Glutamatergic neuron (in vitro differentiated cells): ENCODE data around the gene CARM1. TPM values are rescaled to one million over a fixed set of nuclear protein-coding genes. Genes with fewer than 3 reads are reported as not detected.
A peak's percentile ranks its signal among the peaks of the same experiment; 100 is the strongest.

ENCODE experiments used
- DNase-seq: peaks from one replicate; pipeline ENCODE4 v3.0.0; 2022
- H3K27ac Mint-ChIP-seq: one replicate; pipeline ENCODE4 v1.8.0; 2020; ENCODE audit warnings: mild to moderate bottlenecking, mixed read lengths, inconsistent platforms; ENCODE audit not compliant: unreplicated experiment
- H3K27me3 Mint-ChIP-seq: one replicate; pipeline ENCODE4 v1.8.0; 2020; ENCODE audit warnings: mild to moderate bottlenecking, moderate library complexity, mixed read lengths, inconsistent platforms; ENCODE audit not compliant: unreplicated experiment
- H3K36me3 Mint-ChIP-seq: one replicate; pipeline ENCODE4 v1.8.0; 2020; ENCODE audit warnings: mild to moderate bottlenecking, mixed read lengths, inconsistent platforms; ENCODE audit not compliant: unreplicated experiment
- H3K4me1 Mint-ChIP-seq: one replicate; pipeline ENCODE4 v1.8.0; 2020; ENCODE audit warnings: mild to moderate bottlenecking, low read depth, mixed read lengths, inconsistent platforms; ENCODE audit not compliant: unreplicated experiment
- H3K4me3 Mint-ChIP-seq: one replicate; pipeline ENCODE4 v1.8.0; 2020; ENCODE audit warnings: mild to moderate bottlenecking, mixed read lengths, inconsistent platforms; ENCODE audit not compliant: unreplicated experiment
- H3K9me3 Mint-ChIP-seq: one replicate; pipeline ENCODE4 v1.8.0; 2020; ENCODE audit warnings: mild to moderate bottlenecking, moderate library complexity, mixed read lengths, inconsistent platforms; ENCODE audit not compliant: unreplicated experiment
- total RNA-seq: library from RNA; stranded (reverse); fragmentation: NEBNext Ultra II Directional; extraction: Animal tissue kit (Norgen Biotek cat#: 25700); gene quantifications from one replicate; pipeline ENCODE4 v1.2.1, GENCODE V29; 2021; ENCODE audit not compliant: unreplicated experiment
- TF ChIP-seq, protein P1 (sequence below): fragments of 200-600 bp; sonication (generic); IDR thresholded peaks from one replicate; pipeline ENCODE4 v1.5.0; 2021; ENCODE audit not compliant: partially characterized antibody, unreplicated experiment

Gene CARM1
- total RNA-seq, 1 donor from 2014 or later, result 133 TPM

- TF ChIP-seq, protein P1, sequence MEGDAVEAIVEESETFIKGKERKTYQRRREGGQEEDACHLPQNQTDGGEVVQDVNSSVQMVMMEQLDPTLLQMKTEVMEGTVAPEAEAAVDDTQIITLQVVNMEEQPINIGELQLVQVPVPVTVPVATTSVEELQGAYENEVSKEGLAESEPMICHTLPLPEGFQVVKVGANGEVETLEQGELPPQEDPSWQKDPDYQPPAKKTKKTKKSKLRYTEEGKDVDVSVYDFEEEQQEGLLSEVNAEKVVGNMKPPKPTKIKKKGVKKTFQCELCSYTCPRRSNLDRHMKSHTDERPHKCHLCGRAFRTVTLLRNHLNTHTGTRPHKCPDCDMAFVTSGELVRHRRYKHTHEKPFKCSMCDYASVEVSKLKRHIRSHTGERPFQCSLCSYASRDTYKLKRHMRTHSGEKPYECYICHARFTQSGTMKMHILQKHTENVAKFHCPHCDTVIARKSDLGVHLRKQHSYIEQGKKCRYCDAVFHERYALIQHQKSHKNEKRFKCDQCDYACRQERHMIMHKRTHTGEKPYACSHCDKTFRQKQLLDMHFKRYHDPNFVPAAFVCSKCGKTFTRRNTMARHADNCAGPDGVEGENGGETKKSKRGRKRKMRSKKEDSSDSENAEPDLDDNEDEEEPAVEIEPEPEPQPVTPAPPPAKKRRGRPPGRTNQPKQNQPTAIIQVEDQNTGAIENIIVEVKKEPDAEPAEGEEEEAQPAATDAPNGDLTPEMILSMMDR, result peak; percentile 87
- Mint-ChIP-seq H3K27ac (no peak overlapping the region), H3K4me1 (peaks cover 12% of the 10 kb centered on the region), H3K4me3 (no peak overlapping the region), H3K36me3 (no peaks in the 10 kb centered on the region), H3K9me3 (peaks cover 7% of the 10 kb centered on the region), H3K27me3 (no peaks in the 10 kb centered on the region)
- DNase-seq, result peak; percentile 66
Measured at GRCh38 chr19:10858204-10858828, 13.0 kb upstream of the CARM1 start.

- peaks cover 8% of the 10 kb centered on the region for H3K9me3 Mint-ChIP-seq
- peaks cover 21% of the 10 kb centered on the region for H3K4me1 Mint-ChIP-seq
- peaks cover 2% of the 10 kb centered on the region for H3K27me3 Mint-ChIP-seq
- TF ChIP-seq, protein P1, result peak; percentile 56
- H3K27ac Mint-ChIP-seq, result no peak overlapping the region
- no peak overlapping the region for H3K4me3 Mint-ChIP-seq
- H3K36me3 Mint-ChIP-seq, result no peaks in the 10 kb centered on the region
- no peak for DNase-seq
Measured at GRCh38 chr19:10861103-10861651, 10.2 kb upstream of the CARM1 start.

DNA sequence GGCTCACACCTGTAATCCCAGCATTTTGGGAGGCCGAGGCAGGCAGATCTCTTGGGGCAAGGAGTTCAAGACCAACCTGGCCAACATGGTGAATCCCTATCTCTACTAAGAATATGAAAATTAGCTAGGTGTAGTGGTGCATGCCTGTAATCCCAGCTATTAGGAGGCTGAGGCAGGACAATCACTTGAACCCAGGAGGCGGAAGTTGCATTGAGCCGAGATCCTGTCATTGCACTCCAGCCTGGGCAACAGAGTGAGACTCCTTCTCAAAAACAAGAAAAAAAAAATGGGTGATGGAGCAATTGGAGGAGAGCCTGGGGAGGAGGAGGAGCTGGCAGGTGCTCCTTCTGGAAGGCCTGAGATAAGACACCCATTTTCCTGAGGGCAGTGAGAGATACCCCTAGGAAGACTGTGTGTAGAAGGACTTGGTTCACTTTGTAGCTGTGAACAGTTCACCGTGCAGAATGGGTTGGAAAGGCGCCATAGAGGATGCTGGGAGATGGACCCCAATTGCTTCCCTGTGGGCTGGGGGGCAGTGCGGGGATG, 8.7 kb upstream of the CARM1 start:
- Mint-ChIP-seq H3K27ac (peak overlapping the region; percentile 96), H3K36me3 (no peaks in the 10 kb centered on the region), H3K4me1 (peaks cover 21% of the 10 kb centered on the region), H3K27me3 (peaks cover 2% of the 10 kb centered on the region), H3K4me3 (peak overlapping the region; percentile 63), H3K9me3 (peaks cover 8% of the 10 kb centered on the region)
- TF ChIP-seq, protein P1, result peak; percentile 10
- no peak for DNase-seq

DNA sequence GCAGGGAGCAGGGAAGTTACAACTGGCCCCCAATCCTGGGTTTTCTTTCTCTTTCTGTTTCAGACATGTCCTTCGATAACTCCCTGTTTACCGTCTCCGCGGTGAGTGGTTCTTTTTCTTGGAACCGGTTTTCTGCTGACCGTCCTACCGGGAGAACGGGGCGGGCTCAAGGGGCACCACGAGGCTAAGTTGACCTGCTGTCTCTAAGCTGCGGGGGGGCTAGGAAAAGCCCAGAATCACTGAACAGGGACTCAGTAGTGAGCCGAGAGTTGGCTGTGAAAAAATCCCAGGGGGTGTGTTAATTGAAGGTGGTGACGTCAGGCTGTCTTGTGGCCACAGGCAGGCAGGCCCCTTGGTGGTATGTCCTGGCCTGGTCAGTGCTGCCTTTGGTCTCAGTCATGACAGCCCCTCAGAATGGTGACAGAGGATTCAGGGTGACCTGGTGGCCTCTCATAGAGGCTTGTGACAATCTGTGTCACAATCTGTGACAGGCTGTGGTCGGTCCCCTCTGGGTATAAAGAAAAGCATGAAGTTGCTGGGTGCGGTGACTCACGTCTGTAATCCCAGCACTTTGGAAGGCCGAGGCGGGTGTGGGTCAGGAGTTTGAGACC, 8.1 kb upstream of the CARM1 start:
- peaks cover 8% of the 10 kb centered on the region for H3K9me3 Mint-ChIP-seq
- TF ChIP-seq, protein P1, result no peak
- H3K36me3 Mint-ChIP-seq, result no peaks in the 10 kb centered on the region
- peak overlapping the region; percentile 96 for H3K27ac Mint-ChIP-seq
- H3K4me1 Mint-ChIP-seq, result peaks cover 20% of the 10 kb centered on the region
- peak; percentile 66 for DNase-seq
- peaks cover 2% of the 10 kb centered on the region for H3K27me3 Mint-ChIP-seq
- H3K4me3 Mint-ChIP-seq, result peak overlapping the region; percentile 63

DNA sequence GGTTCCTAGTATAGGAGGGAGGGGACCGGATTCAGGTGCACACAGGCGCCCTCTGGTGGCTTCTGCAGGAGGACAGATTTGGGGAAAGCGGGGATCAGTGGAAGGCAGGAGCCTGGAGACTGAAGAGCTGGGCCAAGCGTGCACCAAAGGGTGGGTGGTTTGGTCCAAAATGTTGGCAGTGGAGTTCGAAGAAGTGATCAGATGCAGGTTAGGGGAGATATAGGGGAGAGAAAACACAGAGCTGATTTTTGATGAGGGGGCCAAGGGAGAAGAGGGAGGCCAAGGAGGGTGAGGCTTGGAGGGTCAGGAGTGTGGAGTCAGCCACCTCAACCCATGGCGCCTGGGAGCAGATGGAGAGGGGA, 6.8 kb upstream of the CARM1 start:
- peaks cover 2% of the 10 kb centered on the region for H3K27me3 Mint-ChIP-seq
- TF ChIP-seq, protein P1, result peak; percentile 81
- peak; percentile 88 for DNase-seq
- H3K36me3 Mint-ChIP-seq, result no peaks in the 10 kb centered on the region
- H3K4me3 Mint-ChIP-seq, result peak overlapping the region; percentile 12
- H3K4me1 Mint-ChIP-seq, result peaks cover 18% of the 10 kb centered on the region
- H3K27ac Mint-ChIP-seq, result no peak overlapping the region
- H3K9me3 Mint-ChIP-seq, result peaks cover 8% of the 10 kb centered on the region
